ENCODE results near the gene CPAMD8.
"Not testable (repeated sequence)": the region's sequence is repeated elsewhere in the genome, so short reads cannot be mapped to it uniquely, and the experiment has no call there.

Gene CPAMD8

GRCh38 chr19:17052439-17052838 lies 25.8 kb upstream of the CPAMD8 start:
- no peaks in the 10 kb centered on the region for H3K9me3 Mint-ChIP-seq
- no peak overlapping the region for H3K4me3 Mint-ChIP-seq
- H3K27ac Mint-ChIP-seq: no peak overlapping the region
- ATAC-seq (peak; percentile 33), DNase-seq (no peak)
- no peaks in the 10 kb centered on the region for H3K4me1 Mint-ChIP-seq
- no peaks in the 10 kb centered on the region for H3K27me3 Mint-ChIP-seq

GRCh38 chr19:17049711-17050280 lies 23.2 kb upstream of the CPAMD8 start:
- no peak overlapping the region for H3K27ac Mint-ChIP-seq
- ATAC-seq (no peak), DNase-seq (no peak)

GRCh38 chr19:17048885-17049453 lies 22.4 kb upstream of the CPAMD8 start:
- ATAC-seq (no peak), DNase-seq (no peak)
- Mint-ChIP-seq H3K9me3 (no peaks in the 10 kb centered on the region), H3K27ac (no peak overlapping the region), H3K4me3 (no peak overlapping the region), H3K4me1 (no peaks in the 10 kb centered on the region), H3K27me3 (no peaks in the 10 kb centered on the region)

More at GRCh38 chr19:17049711-17050280, 23.2 kb upstream of the CPAMD8 start:
- Mint-ChIP-seq H3K27me3 (no peaks in the 10 kb centered on the region), H3K4me3 (no peak overlapping the region), H3K4me1 (no peaks in the 10 kb centered on the region), H3K9me3 (no peaks in the 10 kb centered on the region)

- Mint-ChIP-seq H3K4me3 (no peak overlapping the region), H3K27me3 (no peaks in the 10 kb centered on the region), H3K4me1 (no peaks in the 10 kb centered on the region), H3K27ac (no peak overlapping the region), H3K9me3 (no peaks in the 10 kb centered on the region)
- DNase-seq (no peak), ATAC-seq (no peak)
Observed at GRCh38 chr19:17045907-17046502, 19.4 kb upstream of the CPAMD8 start.

- Mint-ChIP-seq H3K4me1 (no peaks in the 10 kb centered on the region), H3K27ac (no peak overlapping the region), H3K27me3 (no peaks in the 10 kb centered on the region), H3K9me3 (no peaks in the 10 kb centered on the region), H3K4me3 (no peak overlapping the region)
- no peak for DNase-seq
- ATAC-seq: no peak
Observed at GRCh38 chr19:17043744-17044143, 17.1 kb upstream of the CPAMD8 start.

- Mint-ChIP-seq H3K27me3 (no peaks in the 10 kb centered on the region), H3K4me3 (no peak overlapping the region)
- no peak for ATAC-seq
Observed at GRCh38 chr19:17041976-17042375, 15.4 kb upstream of the CPAMD8 start.

GRCh38 chr19:17037966-17038500 lies 11.4 kb upstream of the CPAMD8 start:
- ATAC-seq (no peak), DNase-seq (no peak)
- Mint-ChIP-seq H3K27me3 (no peaks in the 10 kb centered on the region), H3K27ac (no peak overlapping the region), H3K4me3 (no peak overlapping the region), H3K4me1 (no peaks in the 10 kb centered on the region), H3K9me3 (no peaks in the 10 kb centered on the region)

More at GRCh38 chr19:17041976-17042375, 15.4 kb upstream of the CPAMD8 start:
- H3K9me3 Mint-ChIP-seq: no peaks in the 10 kb centered on the region
- no peak for DNase-seq
- H3K27ac Mint-ChIP-seq: peak overlapping the region in 1 of 2 donors; percentile 19
- no peaks in the 10 kb centered on the region for H3K4me1 Mint-ChIP-seq

GRCh38 chr19:17037184-17037583 lies 10.6 kb upstream of the CPAMD8 start:
- Mint-ChIP-seq H3K27ac (no peak overlapping the region), H3K9me3 (no peaks in the 10 kb centered on the region), H3K4me3 (no peak overlapping the region), H3K4me1 (no peaks in the 10 kb centered on the region), H3K27me3 (no peaks in the 10 kb centered on the region)
- ATAC-seq (peak; percentile 26), DNase-seq (no peak)

- DNase-seq (no peak), ATAC-seq (no peak)
- H3K9me3 Mint-ChIP-seq: no peaks in the 10 kb centered on the region
- H3K4me1 Mint-ChIP-seq: no peaks in the 10 kb centered on the region
- H3K27me3 Mint-ChIP-seq: no peaks in the 10 kb centered on the region
- H3K27ac Mint-ChIP-seq: peak overlapping the region in 1 of 2 donors; percentile 84
- H3K4me3 Mint-ChIP-seq: no peak overlapping the region
Observed at GRCh38 chr19:17036640-17037039, 10.0 kb upstream of the CPAMD8 start.

- DNase-seq: no peak
Observed at GRCh38 chr19:17035842-17036424, 9.3 kb upstream of the CPAMD8 start.

GRCh38 chr19:17031741-17032140 lies 5.1 kb upstream of the CPAMD8 start:
- Mint-ChIP-seq H3K4me3 (no peak overlapping the region), H3K27ac (no peak overlapping the region), H3K4me1 (peaks cover 6% of the 10 kb centered on the region), H3K9me3 (no peaks in the 10 kb centered on the region), H3K27me3 (peaks cover 25% of the 10 kb centered on the region)
- DNase-seq (no peak), ATAC-seq (no peak)

More at GRCh38 chr19:17035842-17036424, 9.3 kb upstream of the CPAMD8 start:
- Mint-ChIP-seq H3K9me3 (no peaks in the 10 kb centered on the region), H3K27ac (no peak overlapping the region), H3K4me3 (no peak overlapping the region), H3K4me1 (no peaks in the 10 kb centered on the region), H3K27me3 (no peaks in the 10 kb centered on the region)
- ATAC-seq: no peak

- ATAC-seq: peak; percentile 21
- Mint-ChIP-seq H3K9me3 (peaks cover 12 to 23% of the 10 kb centered on the region in 2 donors), H3K4me1 (peaks cover 15% of the 10 kb centered on the region), H3K4me3 (peak overlapping the region; percentile 76 to 80), H3K27me3 (peaks cover 43% of the 10 kb centered on the region), H3K27ac (no peak overlapping the region)
- DNase-seq: no peak
Observed at GRCh38 chr19:17027535-17027975, 945 bp upstream of the CPAMD8 start.

GRCh38 chr19:17025991-17026658 lies 485 bp downstream of the CPAMD8 start:
- H3K4me1 Mint-ChIP-seq: peaks cover 15% of the 10 kb centered on the region
- no peak overlapping the region for H3K27ac Mint-ChIP-seq
- H3K27me3 Mint-ChIP-seq: peaks cover 43% of the 10 kb centered on the region
- DNase-seq (peak in 1 of 2 donors; percentile 8), ATAC-seq (peak; percentile 64)
- H3K4me3 Mint-ChIP-seq: peak overlapping the region; percentile 49 to 66
- H3K9me3 Mint-ChIP-seq: peaks cover 12 to 30% of the 10 kb centered on the region in 2 donors

- peaks cover 43% of the 10 kb centered on the region for H3K27me3 Mint-ChIP-seq
- no peak for DNase-seq
- H3K4me3 Mint-ChIP-seq: no peak overlapping the region
- H3K9me3 Mint-ChIP-seq: peaks cover 12 to 37% of the 10 kb centered on the region in 2 donors
- H3K27ac Mint-ChIP-seq: no peak overlapping the region
- no peak for ATAC-seq
- peaks cover 15% of the 10 kb centered on the region for H3K4me1 Mint-ChIP-seq
Observed at GRCh38 chr19:17025361-17025760, 1.2 kb downstream of the CPAMD8 start.

GRCh38 chr19:17024941-17025340 lies 1.7 kb downstream of the CPAMD8 start:
- ATAC-seq, H3K4me3 Mint-ChIP-seq, H3K27ac Mint-ChIP-seq, DNase-seq: not testable (repeated sequence)
- peaks cover 12 to 37% of the 10 kb centered on the region in 2 donors for H3K9me3 Mint-ChIP-seq
- peaks cover 43% of the 10 kb centered on the region for H3K27me3 Mint-ChIP-seq
- peaks cover 15% of the 10 kb centered on the region for H3K4me1 Mint-ChIP-seq

Data from stimulated activated naive CD8-positive, alpha-beta T cell treated with anti-CD3 and anti-CD28 coated beads, Interleukin-15, amount 100 ng/mL, for 72 hours (primary cell).